H9 (cell line): ENCODE data around the gene DNER. TPM values are rescaled to one million over a fixed set of nuclear protein-coding genes. Genes with fewer than 3 reads are reported as not detected.

ENCODE experiments used
- DNase-seq: peaks from one replicate; pipeline ENCODE4 v3.0.0-alpha.2; 2017
- H2AFZ ChIP-seq: one replicate; pipeline ENCODE4 v1.6.1; 2013; ENCODE audit warnings: mild to moderate bottlenecking, low read length, control low read depth, moderate library complexity
- H2AK5ac ChIP-seq: 2 replicates; pipeline ENCODE4 v1.6.1; 2013; ENCODE audit warnings: low read length, control low read depth, mixed read lengths; ENCODE audit not compliant: insufficient read length
- H2BK120ac ChIP-seq: one replicate; pipeline ENCODE4 v1.6.1; 2013; ENCODE audit warnings: low read depth, mild to moderate bottlenecking, low read length, control low read depth, inconsistent platforms; ENCODE audit not compliant: poor library complexity, severe bottlenecking
- H2BK12ac ChIP-seq: 2 replicates; pipeline ENCODE4 v1.6.1; 2013; ENCODE audit warnings: low read length, control low read depth, mixed read lengths, low read depth; ENCODE audit not compliant: insufficient read length
- H2BK15ac ChIP-seq: 2 replicates; pipeline ENCODE4 v1.6.1; 2013; ENCODE audit warnings: low read depth, low read length, control low read depth
- H2BK20ac ChIP-seq: one replicate; pipeline ENCODE4 v1.6.1; 2013; ENCODE audit warnings: low read depth, mild to moderate bottlenecking, low read length, control low read depth, inconsistent platforms; ENCODE audit not compliant: poor library complexity, severe bottlenecking
- H2BK5ac ChIP-seq: 2 replicates; pipeline ENCODE4 v1.6.1; 2013; ENCODE audit warnings: low read length, control low read depth, mixed read lengths; ENCODE audit not compliant: insufficient read length
- H3K14ac ChIP-seq: 2 replicates; pipeline ENCODE4 v1.6.1; 2013; ENCODE audit warnings: low read length, control low read depth; ENCODE audit not compliant: insufficient read depth
- H3K18ac ChIP-seq: 2 replicates; pipeline ENCODE4 v1.6.1; 2013; ENCODE audit warnings: low read depth, mild to moderate bottlenecking, mixed read lengths, low read length, control low read depth; ENCODE audit not compliant: insufficient read length
- H3K23ac ChIP-seq: 2 replicates; pipeline ENCODE4 v1.6.1; 2013; ENCODE audit warnings: low read length, control low read depth, mixed read lengths, low read depth; ENCODE audit not compliant: insufficient read length
- H3K23me2 ChIP-seq: 2 replicates; pipeline ENCODE4 v1.6.1; 2013; ENCODE audit warnings: low read depth, mild to moderate bottlenecking, mixed read lengths, low read length, control low read depth; ENCODE audit not compliant: insufficient read length, poor library complexity, severe bottlenecking
- H3K27ac ChIP-seq: 2 replicates; pipeline ENCODE4 v1.5.1; 2013; ENCODE audit warnings: low read length, control low read depth, mixed read lengths, low read depth; ENCODE audit not compliant: insufficient read length
- H3K27me3 ChIP-seq: 2 replicates; pipeline ENCODE4 v1.6.1; 2013; ENCODE audit warnings: low read length, control low read depth, inconsistent platforms; ENCODE audit not compliant: insufficient read depth
- H3K4ac ChIP-seq: 2 replicates; pipeline ENCODE4 v1.6.1; 2013; ENCODE audit warnings: low read depth, mild to moderate bottlenecking, control low read depth, inconsistent platforms, low read length, moderate library complexity
- H3K4me1 ChIP-seq: 2 replicates; pipeline ENCODE4 v1.6.1; 2013; ENCODE audit warnings: low read length, control low read depth, inconsistent platforms; ENCODE audit not compliant: insufficient read depth
- H3K4me2 ChIP-seq: 2 replicates; pipeline ENCODE4 v1.6.1; 2013; ENCODE audit warnings: low read length, control low read depth, mixed read lengths; ENCODE audit not compliant: insufficient read length, insufficient read depth
- H3K56ac ChIP-seq: 2 replicates; pipeline ENCODE4 v1.6.1; 2013; ENCODE audit warnings: low read depth, mild to moderate bottlenecking, mixed read lengths, low read length, control low read depth; ENCODE audit not compliant: insufficient read length
- H3K79me1 ChIP-seq: 2 replicates; pipeline ENCODE4 v1.6.1; 2013; ENCODE audit warnings: low read depth, mild to moderate bottlenecking, moderate library complexity, low read length, control low read depth, inconsistent platforms; ENCODE audit not compliant: insufficient read depth, poor library complexity, severe bottlenecking
- H3K79me2 ChIP-seq: 2 replicates; pipeline ENCODE4 v1.6.1; 2013; ENCODE audit warnings: low read length, control low read depth, inconsistent platforms; ENCODE audit not compliant: insufficient read depth
- H3K9ac ChIP-seq: 2 replicates; pipeline ENCODE4 v1.6.1; 2013; ENCODE audit warnings: low read length, control low read depth, mixed read lengths; ENCODE audit not compliant: insufficient read length; ENCODE audit errors: extremely low read depth
- H3K9me3 ChIP-seq: one replicate; pipeline ENCODE4 v1.6.1; 2013; ENCODE audit warnings: low read depth, low read length, inconsistent platforms; ENCODE audit not compliant: control insufficient read depth
- H3T11ph ChIP-seq: one replicate; pipeline ENCODE4 v1.6.1; 2013; ENCODE audit warnings: mild to moderate bottlenecking, low read length, control low read depth, inconsistent platforms
- H4K20me1 ChIP-seq: one replicate; pipeline ENCODE4 v1.6.1; 2013; ENCODE audit not compliant: control insufficient read depth, insufficient read length, insufficient read depth
- H4K5ac ChIP-seq: 2 replicates; pipeline ENCODE4 v1.6.1; 2013; ENCODE audit warnings: low read depth, mild to moderate bottlenecking, mixed read lengths, low read length, control low read depth; ENCODE audit not compliant: insufficient read length
- H4K8ac ChIP-seq: replicated peaks from 2 replicates; pipeline ENCODE4 v1.6.1; 2013; ENCODE audit warnings: low read length, control low read depth, mixed read lengths, low read depth; ENCODE audit not compliant: insufficient read length
- H4K91ac ChIP-seq: 2 replicates; pipeline ENCODE4 v1.6.1; 2013; ENCODE audit warnings: low read depth, mild to moderate bottlenecking, moderate library complexity, mixed read lengths, low read length, control low read depth; ENCODE audit not compliant: insufficient read length
- H3K27ac Mint-ChIP-seq, 3 experiments: 2 replicates in 2 of 3; 3 replicates in 1 of 3; pipeline ENCODE4 v1.8.0; 2020 to 2021; ENCODE audit warnings: mixed read lengths in 3 of 3, mild to moderate bottlenecking in 1 of 3, moderate library complexity in 1 of 3
- H3K27me3 Mint-ChIP-seq: 2 replicates; pipeline ENCODE4 v1.8.0; 2021; ENCODE audit warnings: low read depth, mild to moderate bottlenecking, moderate library complexity, mixed read lengths
- H3K36me3 Mint-ChIP-seq, 3 experiments: 2 replicates in 2 of 3; 3 replicates in 1 of 3; pipeline ENCODE4 v1.8.0; 2020 to 2021; ENCODE audit warnings: low read depth in 3 of 3, mixed read lengths in 3 of 3; ENCODE audit not compliant: insufficient read depth in 1 of 3
- H3K4me1 Mint-ChIP-seq, 2 experiments: 2 replicates each; pipeline ENCODE4 v1.8.0; 2020; ENCODE audit warnings: mixed read lengths in 2 of 2
- H3K4me3 Mint-ChIP-seq, 2 experiments: 2 replicates in 1 of 2; 3 replicates in 1 of 2; pipeline ENCODE4 v1.8.0; 2020 to 2021; ENCODE audit warnings: mild to moderate bottlenecking in 2 of 2, mixed read lengths in 2 of 2, moderate library complexity in 1 of 2
- H3K9me3 Mint-ChIP-seq, 2 experiments: 2 replicates in 1 of 2; 3 replicates in 1 of 2; pipeline ENCODE4 v1.8.0; 2020; ENCODE audit warnings: mild to moderate bottlenecking in 2 of 2, mixed read lengths in 2 of 2, moderate library complexity in 1 of 2
- CTCF ChIP-seq: fragments of 200-600 bp; sonication (generic); conservative IDR thresholded peaks from 3 replicates; pipeline ENCODE4 v1.8.0; 2021; ENCODE audit warnings: antibody characterized with exemption, mild to moderate bottlenecking
- WGBS: extraction: QIAGEN DNeasy Blood & Tissue Kit; methylation state at CpG from one replicate; pipeline ENCODE4 v1.1.7; 2013; ENCODE audit warnings: missing lambda C conversion rate, low lambda C conversion rate, mixed read lengths; ENCODE audit not compliant: insufficient read length; ENCODE audit errors: extremely low coverage; 5-methylcytosine and 5-hydroxymethylcytosine counted together
- total RNA-seq: library from RNA; stranded (reverse); gene quantifications from 2 replicates; pipeline ENCODE4 v1.2.1, GENCODE V29; 2021

DNER gene
- total RNA-seq, 1 experiment from 2014 or later, result 1.0 TPM

DNA sequence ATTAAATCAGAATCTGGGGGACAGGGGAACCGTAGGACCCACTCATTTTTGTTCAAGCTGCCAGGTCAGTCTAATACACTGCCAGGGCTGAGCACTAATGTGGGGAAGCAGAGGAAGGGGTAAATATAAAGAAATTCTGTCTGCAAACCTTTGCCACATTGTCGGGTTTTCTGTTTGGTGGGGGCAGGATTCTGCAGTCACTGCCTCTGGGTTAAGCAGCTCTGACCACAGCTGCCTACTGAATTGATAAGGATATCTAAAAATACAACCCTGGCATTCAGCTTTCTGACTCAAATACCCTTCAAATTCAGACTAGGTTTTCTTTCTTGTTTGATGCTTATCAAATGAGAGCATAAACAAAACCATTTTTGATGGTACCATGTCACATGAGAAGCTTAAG lies 6.0 kb downstream of the DNER start:
- no peak overlapping the region for H4K8ac ChIP-seq

More for the DNA sequence above, 6.0 kb downstream of the DNER start:
- H4K20me1 ChIP-seq, result no peaks in the 10 kb centered on the region
- H3T11ph ChIP-seq, result no peak overlapping the region
- peaks cover 5% of the 10 kb centered on the region; the same call in 1 of the 2 replicates for H3K27me3 ChIP-seq
- no peak overlapping the region for H3K4ac ChIP-seq
- H3K23me2 ChIP-seq, result peaks cover 2% of the 10 kb centered on the region
- Mint-ChIP-seq H3K4me1 (peaks cover 3 to 9% of the 10 kb centered on the region in 2 experiments; a peak in 3 of 4 replicates), H3K27ac (no peak overlapping the region), H3K27me3 (peaks cover 34% of the 10 kb centered on the region), H3K4me3 (no peak overlapping the region), H3K36me3 (no peaks in the 10 kb centered on the region; a peak in 2 of 7 replicates), H3K9me3 (peaks cover 3 to 4% of the 10 kb centered on the region in 2 experiments; a peak in 2 of 5 replicates)
- no peak overlapping the region for H2BK5ac ChIP-seq
- no peak overlapping the region for H3K9ac ChIP-seq
- H2AK5ac ChIP-seq, result no peak overlapping the region
- no peak for DNase-seq
- H3K4me1 ChIP-seq, result no peaks in the 10 kb centered on the region
- H3K4me2 ChIP-seq, result no peak overlapping the region
- no CpG with 5 or more reads among the region's 2 CpGs for WGBS
- no peak overlapping the region for H4K91ac ChIP-seq
- no peak overlapping the region for H2BK12ac ChIP-seq
- no peak for TF ChIP-seq CTCF
- no peaks in the 10 kb centered on the region for H3K79me2 ChIP-seq
- no peak overlapping the region for H3K56ac ChIP-seq
- no peak overlapping the region for H2BK120ac ChIP-seq
- no peak overlapping the region for H2BK20ac ChIP-seq
- no peak overlapping the region for H2AFZ ChIP-seq
- H4K5ac ChIP-seq, result no peak overlapping the region
- no peak overlapping the region for H3K27ac ChIP-seq
- no peak overlapping the region for H3K14ac ChIP-seq
- H3K9me3 ChIP-seq, result no peaks in the 10 kb centered on the region
- H2BK15ac ChIP-seq, result no peak overlapping the region
- H3K23ac ChIP-seq, result no peak overlapping the region
- no peak overlapping the region for H3K18ac ChIP-seq
- H3K79me1 ChIP-seq, result no peaks in the 10 kb centered on the region
